ENCODE results near the gene PAFAH1B1. TPM values are rescaled to one million over a fixed set of nuclear protein-coding genes. Genes with fewer than 3 reads are reported as not detected.

Gene PAFAH1B1
- total RNA-seq (ENCODE audit: low replicate concordance): 87.1 and 121 TPM in 2 replicates

DNA sequence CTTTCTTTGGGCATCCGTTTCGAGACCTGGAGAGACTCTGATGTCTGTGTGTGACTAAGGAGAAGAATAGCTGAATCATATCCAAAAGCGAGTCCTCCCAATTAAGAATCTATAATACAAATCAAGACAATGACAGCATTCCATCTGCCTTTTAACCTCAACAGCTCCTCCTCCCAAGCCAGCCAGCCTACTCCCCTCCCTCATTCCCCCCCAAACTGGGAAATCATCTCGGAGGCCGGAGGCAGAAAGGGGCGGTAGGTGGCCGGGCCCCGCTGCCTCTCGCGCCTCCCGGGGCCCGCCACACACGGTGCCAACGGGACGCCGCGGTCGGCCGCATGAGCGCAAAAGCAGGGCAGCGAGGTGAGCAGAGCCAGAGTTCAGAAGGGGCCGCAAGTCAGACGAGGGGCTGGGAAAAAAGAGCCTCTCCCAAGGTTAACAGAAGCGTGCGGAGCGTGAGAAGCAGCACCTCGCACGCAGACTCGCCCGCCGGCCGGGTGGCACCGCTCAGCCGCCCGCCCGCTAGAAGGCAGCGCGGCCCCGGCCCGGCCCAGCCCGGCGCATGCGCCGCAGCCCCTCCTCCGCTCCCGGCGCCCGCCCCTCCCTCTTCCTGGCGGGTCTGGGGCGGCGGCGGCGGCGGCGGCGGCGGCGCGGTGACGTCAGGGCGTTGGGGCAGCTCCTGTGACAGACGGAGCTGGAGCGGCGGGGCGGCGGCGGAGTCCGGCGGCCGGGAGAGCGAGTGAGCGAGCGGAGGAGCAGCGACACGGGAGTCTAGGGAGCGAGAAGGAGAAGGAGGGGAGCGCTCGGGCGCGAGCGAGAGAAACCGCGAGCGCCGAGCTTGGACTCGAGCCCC is at the start of gene PAFAH1B1:
PAFAH1B1 (plus strand) TSS at position 684 of the 850 bp plus-strand sequence. CDS start 44,635 bp downstream, outside the sequence.

DNA sequence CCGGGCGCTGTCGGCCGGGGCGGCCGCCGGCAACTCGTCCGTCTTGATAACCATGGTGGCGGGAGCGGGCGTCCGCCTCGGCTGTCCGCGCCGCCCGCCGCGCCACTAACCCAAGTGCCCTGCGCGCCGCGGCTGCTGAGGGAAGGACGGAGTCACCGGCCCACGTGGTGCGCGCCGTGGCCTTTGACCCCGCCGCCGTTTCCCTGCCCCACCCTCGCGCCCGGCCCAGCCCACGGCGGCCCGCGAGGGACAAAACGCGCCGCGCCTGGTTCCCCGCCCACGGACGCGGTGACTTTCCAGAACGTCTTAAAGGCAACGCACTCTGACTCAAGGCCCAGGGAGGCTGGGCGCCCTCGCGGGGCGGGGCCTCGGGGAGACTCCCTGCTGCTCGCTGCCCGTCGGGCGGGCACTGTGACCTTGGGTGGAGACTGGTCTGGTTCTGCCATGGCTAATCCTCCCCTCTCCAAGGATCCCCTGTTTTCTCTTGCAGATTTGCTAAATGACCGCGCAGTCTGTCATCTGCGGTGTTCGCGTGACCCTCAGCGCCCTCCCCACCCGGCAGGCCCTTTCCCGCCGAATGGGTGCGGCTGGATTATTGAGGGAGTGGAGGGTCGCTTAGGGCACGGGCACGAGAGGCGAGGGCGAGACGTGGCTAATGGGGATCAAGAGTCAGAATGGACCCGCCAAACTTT is 118.3 kb downstream of the PAFAH1B1 start, which contains the start of gene CLUH:
CLUH (minus strand) TSS at position 157 of the 692 bp plus-strand sequence; CDS start at position 54, 103 bp downstream.

Other genes starting within 250 kb of the PAFAH1B1 start
- 4.1 and 9.5 TPM in 2 replicates for gene MNT, start 192.6 kb upstream of the PAFAH1B1 start, total RNA-seq (ENCODE audit: low replicate concordance)
- 7.3 and 9.4 TPM in 2 replicates for gene METTL16, start 81.8 kb upstream of the PAFAH1B1 start, total RNA-seq (ENCODE audit: low replicate concordance)
- 28.0 and 46.0 TPM in 2 replicates for gene CLUH, start 118.1 kb downstream of the PAFAH1B1 start, total RNA-seq (ENCODE audit: low replicate concordance)
- not detected in 2 replicates for gene CCDC92B, start 156.0 kb downstream of the PAFAH1B1 start, total RNA-seq (ENCODE audit: low replicate concordance)
- 0.15 and 1.2 TPM in 2 replicates for gene RAP1GAP2, start 202.8 kb downstream of the PAFAH1B1 start, total RNA-seq (ENCODE audit: low replicate concordance)

Measured in smooth muscle cell of the coronary artery (primary cell).